ENCODE results near the gene ATG4C.

- TF ChIP-seq POLR2A (IDR thresholded peaks at IDR 0.05) (no peak), CTCF (IDR thresholded peaks at IDR 0.05 in 4 of 5, conservative IDR thresholded peaks at IDR 0.05 in 1 of 5) (no peak)
Measured at GRCh38 chr1:62833529-62833928, 49.6 kb downstream of the ATG4C start.

Data from gastrocnemius medialis (tissue), 4 donors.